T-helper 1 cell (primary cell): ENCODE measurements around the gene BRD9.
A peak's percentile ranks its signal among the peaks of the same experiment; 100 is the strongest.
"Not testable (repeated sequence)": the region's sequence is repeated elsewhere in the genome, so short reads cannot be mapped to it uniquely, and the experiment has no call there.

Experiments used
- DNase-seq, 5 donors: peaks; one replicate each; pipeline ENCODE4 v3.0.0-alpha.2; 2012 to 2020

Gene BRD9

DNA sequence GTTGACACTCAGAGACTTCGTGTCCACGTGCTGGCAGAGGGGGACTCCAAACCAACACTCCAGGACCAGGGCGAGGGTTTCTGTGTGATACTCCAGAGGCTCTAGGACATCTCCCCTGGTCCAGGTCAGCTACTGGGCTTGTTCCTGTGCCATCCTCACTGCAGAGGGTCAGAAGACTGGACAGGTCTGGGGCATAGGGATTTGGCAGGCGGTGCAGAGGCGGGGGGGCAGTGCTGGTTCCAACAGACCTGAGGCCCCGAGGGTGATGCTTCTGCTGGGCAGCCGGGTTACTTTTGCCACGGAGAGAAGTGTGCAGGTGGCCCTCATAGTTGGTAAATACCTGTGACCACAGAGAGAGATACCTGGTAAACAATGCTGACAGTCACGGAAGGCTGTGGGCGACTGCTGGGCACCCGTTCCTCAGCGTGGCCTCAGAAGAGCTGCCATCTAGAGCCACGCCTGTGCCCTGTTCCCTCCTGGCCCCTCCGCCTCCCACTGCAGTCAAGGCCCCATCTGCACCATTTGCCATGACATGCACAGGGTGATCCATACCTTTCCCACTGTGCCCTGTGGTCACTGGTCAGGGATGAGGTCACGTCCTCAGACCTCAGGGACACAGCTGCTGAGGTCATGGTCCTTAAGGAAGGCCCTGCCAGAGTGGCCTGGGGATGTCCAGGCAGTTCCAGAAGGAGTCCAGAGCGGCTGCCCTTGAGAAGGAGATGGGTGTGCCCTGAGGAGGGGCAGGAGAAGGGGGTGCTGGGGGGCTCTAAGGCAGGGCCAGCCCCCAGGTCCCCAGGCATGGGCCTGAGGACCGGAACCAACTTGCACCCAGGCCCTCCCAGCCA, 30.1 kb upstream of the BRD9 start:
- DNase-seq, result no peak

DNA sequence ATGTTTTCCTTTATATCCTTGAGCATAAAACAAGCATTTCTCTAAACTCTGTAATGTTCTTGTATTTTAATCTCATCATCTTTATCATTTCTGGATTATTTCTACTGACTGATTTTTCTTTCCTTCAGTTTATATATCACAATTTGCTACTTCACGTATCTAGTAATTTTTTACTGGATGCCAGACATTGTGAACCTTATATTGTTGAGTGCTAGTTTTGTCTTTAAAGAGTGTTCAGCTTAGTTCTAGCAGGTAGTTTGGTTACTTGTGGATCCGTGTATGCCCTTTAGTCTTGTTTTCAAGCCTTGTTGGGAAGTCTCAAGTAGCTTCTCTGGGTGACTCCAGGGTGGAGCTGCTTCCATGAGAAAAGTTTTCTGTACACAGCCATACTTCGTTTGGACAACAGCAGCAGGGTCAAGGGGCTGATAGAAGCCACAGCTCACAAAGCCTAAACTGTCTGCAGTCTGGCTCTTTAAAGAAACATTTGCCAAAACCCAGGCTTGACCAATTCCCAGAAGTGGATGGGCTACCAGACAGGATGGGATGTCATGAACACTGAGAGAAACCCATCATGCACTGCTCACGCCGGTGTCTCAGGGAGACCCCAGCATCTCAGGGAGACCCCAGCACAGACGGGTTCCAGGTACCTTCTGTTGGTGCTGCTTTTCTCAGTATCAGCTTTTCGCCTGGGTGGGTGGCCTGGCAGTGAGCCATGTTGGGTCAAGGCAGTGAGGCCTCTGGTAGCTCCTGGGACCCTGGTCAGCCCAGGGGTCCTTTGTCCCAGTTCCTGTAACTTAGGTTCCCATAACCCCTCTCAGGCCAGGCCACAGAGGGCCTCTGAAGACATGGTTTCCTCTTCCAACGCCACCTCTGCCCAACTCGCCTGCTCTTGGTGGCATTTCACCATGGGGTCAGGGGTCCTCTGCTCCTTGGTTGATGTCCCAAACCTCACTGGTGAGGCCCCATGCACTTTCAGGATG, 29.1 kb upstream of the BRD9 start:
- DNase-seq, result no peak

DNA sequence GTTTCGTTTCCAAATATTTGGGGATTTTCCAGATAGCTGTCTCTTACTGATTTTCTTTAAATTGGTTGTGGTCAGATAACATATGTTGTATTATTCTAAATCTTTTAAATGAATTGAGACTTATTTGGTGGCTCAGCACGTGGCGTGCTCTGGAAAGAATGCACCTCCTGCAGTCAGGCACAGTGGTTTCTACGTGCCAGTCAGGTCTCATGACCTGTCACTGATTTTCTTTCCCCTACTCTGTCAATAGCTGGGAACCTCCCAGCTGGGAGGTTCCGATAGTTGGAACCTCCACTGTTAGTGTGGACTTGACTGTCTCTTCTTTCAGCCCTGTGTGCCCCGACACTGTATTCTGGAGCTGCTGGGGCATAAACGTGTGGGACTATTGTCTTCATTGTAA, 27.7 kb upstream of the BRD9 start:
- no peak for DNase-seq

DNA sequence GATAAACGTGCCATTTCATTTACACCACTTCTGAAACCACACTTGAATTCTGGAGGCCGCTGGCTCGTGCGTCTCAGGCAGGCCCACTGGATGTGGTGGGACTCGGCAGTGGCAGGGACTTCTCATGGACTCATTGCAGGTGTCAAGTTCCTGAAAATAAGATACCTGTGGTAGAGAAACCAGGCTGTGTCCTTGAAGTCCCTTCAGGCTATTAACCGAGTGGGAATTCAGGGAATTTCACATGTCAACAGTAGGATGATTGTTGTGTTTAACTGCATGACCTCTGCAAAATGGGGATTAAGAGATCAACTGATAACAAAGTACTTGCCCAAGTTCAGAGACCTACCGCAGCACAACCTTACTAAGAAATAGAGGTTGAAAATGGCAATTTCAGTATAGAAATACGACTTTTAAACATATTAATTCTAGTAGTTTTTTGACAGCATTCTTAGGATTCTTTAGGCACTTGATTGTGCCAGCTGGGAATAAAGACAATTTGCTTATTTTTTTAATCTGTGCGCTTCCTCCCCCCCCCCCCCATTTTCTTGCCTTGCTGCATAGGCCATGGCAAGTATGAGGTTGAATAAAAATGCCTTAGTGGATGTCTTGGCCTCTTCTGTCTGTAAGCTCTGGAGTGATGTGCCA, 26.9 kb upstream of the BRD9 start:
- no peak for DNase-seq

DNA sequence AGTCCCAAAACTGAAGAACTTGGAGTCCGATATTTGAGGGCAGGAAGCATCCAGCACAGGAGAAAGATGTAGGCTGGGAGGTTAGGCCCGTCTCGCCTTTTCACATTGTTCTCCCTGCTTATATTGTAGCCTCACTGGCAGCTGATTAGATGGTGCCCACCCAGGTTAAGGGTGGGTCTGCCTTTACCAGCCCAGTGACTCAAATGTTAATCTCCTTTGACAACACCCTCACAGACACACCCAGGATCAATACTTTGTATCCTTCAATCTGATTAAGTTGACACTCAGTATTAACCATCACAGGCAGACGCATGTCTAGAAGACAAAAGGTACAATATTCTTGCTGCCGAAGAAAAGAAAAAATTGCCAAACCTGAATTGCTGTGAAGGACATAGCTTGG, 26.1 kb upstream of the BRD9 start:
- DNase-seq, result not testable (repeated sequence)

DNA sequence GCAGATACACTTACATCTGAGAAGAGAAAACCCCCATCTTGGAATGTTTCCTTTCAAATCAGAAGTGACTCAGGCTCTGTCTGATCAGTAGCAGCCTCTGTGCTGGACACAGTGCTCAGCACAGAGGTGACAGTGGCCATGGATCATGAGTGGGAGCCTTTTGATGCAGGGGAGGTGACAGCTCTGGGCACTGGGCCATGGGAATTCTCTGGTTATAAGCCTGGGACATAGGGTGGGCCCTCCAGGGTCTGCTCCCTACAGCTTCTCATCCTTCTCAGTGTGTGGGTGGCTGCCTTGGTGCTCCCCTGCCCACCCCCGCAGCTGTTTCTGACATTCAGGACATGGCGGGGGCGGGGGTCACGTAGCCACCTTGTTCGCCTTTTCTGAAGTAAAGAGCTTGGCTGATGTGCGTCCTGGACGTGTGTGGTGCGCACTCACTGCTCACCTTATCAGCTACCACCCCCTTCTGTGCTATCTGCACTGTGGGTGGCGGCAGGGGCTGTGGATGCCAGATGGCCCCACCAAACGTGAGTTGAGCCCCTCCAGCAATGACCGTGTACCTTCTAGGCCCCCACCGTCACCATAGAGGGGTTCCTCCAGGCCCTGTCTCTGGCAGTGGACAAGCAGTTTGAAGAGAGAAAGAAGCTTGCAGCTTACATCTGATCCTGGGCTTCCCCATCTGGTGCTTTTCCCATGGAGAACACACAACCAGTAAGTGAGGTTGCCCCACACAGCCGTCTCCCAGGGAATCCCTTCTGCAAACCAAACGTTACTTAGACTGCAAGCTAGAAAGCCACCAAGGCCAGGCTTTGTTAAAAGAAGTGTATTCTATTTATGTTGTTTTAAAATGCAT, 24.1 kb upstream of the BRD9 start:
- no peak for DNase-seq

DNA sequence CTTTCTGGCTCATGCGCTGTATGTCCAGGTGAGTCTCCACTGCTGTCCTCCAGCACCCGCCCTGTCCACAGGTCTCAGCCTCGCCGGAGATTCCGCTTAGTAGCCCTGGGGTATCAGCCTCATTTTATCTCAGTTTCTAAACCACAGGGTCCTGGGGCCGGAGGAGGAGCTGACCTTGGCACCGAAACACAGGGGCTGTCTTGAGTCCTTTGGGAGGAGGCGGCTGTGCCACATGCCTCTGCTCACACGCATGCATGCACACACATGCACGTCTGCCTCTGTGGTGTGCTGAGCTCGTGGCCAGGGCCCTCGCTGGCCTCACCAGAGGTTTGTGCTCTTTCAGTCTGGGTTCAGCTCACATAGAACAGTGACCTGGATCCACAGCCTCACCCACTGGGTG, 23.3 kb upstream of the BRD9 start:
- DNase-seq, result no peak

DNA sequence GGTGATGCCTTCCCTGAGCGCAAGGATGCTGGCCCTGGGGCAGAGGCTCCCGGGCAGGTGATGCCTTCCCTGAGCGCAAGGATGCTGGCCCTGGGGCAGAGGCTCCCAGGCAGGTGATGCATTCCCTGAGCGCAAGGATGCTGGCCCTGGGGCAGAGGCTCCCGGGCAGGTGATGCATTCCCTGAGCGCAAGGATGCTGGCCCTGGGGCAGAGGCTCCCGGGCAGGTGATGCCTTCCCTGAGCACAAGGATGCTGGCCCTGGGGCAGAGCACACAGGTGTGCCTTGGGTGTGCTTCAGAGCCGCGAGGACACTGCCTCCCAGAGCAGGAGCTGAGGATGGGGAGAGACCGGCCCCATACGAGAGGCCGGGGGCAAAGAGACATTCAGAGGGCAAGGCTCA, 22.7 kb upstream of the BRD9 start:
- not testable (repeated sequence) for DNase-seq

DNA sequence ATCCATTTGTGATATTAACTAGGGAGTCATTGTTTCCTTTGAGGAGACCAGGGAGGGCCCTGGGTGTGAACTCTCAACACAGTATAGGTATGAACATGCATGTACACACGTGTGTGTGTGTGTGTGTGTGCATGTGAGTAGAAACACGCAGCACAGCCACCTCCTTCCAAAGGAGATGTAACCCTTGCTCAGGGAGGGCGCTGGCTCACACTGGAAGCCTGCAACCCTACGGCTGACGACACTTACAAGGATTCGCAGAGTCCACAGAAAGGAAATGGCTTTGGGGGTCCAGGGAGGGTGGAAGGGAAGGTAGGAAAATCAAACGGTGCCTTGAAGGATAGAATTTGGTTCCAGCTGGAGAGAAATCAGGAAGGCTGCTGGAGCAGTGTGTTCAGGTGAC, 22.0 kb upstream of the BRD9 start:
- no peak for DNase-seq

DNA sequence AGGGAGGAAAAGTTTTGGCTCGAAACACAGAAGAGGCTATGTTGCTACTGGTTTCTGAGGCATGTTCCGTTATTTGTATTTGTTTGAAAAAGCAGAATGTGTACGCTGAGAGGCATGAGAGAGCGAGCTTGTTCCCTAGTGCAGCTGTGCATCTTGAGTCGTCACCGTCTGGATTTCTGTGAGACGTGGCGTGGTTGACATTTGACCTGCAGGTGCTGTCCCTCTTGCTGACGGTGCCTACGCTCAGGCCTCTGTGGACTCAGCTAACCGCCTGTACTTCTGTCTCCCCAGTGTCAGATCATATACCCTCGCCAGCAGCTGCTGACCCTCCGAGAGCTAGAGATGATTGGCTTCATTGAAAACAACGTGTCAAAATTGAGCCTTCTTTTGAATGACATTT, 21.6 kb upstream of the BRD9 start:
- no peak for DNase-seq

DNA sequence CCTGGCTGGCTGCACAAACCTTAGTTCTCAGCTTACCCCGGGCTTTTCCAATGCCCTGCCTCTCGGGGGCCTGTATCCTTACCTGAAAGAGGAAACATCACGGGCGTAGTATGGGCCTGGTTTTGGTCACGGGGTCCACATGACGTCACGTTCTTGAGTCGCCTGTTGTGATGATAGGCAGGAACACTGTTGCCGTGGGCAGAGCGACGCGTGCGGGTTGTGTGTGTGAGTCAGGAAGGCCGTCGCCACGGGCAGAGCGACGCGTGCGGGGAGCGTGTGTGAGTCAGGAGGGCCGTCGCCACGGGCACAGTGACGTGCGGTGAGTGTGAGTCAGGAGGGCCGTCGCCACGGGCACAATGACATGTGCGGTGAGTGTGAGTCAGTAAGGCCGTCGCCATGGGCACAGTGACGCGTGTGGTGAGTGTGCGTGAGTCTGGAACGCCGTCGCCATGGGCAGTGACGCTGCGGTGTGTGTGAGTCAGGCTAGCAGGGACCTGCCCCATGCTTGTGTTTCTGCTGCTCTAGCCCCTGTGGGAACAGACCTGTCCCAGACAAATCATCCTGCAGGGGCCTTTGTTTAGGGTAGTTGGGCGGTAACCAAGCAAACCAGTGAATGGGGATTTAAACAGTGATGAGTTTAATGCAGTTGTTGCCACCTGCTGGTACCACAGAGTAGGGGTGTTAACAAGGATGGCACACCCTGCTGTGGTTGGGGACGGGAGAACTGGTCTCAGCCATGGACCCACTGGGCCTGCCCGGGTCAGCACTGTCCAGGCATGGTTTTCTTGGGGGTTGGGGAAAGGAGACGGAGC, 19.9 kb upstream of the BRD9 start:
- peak; percentile 68 to 78 (median 74) for DNase-seq

DNA sequence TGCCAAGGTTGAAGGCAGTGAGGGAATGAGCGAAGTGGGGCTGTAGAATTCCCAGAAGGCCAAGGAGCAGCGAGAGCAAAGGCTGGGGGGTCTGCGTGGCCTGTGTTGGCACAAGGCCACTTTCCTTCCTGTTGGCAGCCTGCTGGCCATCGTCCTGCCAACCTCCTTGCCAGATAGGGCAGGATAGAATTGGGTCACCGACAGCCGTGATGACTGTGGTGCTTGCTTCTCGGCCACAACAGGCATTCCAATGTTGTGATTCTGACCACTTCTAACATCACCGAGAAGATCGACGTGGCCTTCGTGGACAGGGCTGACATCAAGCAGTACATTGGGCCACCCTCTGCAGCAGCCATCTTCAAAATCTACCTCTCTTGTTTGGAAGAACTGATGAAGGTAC, 19.0 kb upstream of the BRD9 start:
- DNase-seq, result no peak

DNA sequence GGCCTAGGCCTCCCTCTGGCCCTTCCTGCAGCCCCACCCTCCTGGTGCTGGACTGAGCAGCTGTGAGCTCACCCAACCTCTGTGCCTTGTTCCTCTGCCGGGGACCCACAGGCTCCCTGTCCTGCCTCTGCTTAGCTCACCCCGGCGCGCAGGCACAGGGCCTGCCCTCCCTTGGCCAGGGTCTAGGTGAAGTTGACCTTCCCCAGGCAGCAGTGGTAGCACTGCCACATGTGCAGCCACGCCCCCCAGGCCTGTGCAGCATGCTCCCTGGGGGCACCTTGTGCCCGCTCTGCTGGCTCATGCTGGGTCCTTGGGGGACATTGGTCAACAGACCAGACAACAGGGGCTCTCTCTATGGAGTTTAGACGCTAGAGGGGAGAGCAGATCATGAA, 18.2 kb upstream of the BRD9 start:
- DNase-seq, result no peak

DNA sequence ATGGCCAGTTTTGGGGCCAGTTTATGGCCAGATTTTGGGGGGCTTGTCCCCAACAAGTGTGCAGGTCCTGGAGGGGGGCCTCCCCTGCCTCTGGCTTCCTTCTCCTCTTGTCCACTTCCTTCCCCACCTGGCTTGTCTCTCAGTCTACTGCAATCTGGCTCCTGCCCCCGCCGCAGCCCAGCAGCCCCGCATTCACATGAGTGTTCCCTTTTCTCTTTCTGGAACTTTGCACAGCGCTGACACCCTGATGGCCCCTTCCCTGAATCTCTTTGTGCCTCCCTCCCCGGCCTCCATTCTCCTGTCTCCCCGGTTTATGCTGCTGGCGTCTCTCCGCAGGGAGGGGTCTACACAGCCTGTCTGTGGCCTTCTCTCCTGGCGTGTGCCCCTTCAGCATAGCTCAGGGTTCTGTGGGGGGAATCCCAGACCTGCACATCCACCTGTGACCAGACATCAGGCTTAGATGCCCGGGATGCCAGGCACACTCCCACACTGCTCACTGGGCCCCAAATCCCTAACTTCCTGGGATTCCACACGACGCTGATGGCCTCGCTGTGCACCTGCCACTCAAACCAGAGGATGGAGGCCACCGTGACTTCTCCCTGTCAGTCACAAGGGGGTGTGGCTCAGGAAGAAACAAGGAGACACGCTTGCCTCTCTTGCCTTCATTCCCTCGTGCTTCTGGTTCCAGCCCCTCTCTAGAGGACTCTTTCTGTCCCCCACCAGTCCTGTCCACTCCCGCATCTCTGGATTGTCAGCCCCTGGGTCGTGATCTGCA, 17.6 kb upstream of the BRD9 start:
- DNase-seq, result no peak

DNA sequence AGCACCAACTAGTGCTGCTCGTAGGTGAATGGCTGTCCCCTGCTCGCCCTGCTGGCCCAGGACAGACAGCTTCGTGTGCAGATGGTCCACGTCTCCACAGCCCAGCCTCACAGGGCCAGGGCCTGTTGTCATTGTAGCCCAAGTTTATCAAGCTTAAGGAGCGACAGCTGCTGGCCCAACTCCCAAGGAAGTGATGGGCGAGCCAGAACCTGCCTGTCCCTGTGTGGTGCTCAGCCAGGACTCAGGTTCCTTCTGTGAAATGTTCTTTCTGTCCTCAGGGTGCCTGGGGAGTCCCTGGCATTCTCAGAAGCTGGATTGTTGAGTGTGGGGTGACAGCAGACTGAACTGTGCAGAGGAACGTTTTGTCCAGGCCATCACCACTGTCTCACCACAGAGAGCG, 16.5 kb upstream of the BRD9 start:
- DNase-seq, result no peak

DNA sequence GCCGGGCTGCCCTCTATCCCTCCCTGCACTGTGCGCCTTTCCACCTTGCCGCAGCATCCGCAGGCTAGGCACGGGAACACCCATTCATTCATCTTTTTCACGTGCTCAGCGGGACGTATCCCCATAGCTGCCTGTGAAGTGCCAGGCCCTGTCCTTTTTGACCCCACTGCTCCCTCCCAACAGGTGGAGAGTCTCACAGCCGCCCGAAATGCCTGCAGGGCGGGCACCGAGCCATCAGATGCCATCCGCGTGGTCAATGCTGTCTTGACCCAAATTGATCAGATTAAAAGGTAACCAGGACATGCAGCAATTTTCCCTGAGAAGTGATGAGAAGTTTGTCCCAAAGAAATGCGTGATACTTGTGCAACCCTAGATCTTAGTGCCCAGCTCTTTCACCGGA, 15.6 kb upstream of the BRD9 start:
- no peak for DNase-seq

DNA sequence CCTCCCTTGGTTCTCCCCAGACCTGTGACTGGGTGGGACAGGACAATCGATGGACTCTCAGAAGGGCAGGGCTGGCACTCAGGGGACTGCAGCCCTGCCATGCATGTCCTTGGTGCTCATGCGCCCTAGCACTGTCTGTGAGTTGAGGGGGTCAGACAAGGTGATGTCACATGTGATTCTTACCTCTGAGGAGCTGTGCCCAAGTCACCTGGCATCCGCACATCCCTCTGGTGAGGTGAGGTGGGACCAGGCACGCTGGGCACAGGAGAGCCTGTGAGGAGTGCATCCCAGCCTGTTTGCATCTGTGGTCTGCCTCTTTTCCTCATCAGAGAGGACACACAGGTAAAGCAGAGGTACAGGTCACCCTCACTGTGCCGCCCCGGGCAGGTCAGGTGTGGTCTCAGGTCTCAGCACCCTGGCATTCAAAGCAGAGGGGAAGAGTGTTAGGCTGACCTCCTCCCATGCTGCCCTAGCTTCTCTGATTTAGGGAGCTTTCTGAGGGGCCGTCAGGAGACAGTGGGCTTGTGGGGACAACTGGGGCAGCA, 14.8 kb upstream of the BRD9 start:
- DNase-seq, result no peak

DNA sequence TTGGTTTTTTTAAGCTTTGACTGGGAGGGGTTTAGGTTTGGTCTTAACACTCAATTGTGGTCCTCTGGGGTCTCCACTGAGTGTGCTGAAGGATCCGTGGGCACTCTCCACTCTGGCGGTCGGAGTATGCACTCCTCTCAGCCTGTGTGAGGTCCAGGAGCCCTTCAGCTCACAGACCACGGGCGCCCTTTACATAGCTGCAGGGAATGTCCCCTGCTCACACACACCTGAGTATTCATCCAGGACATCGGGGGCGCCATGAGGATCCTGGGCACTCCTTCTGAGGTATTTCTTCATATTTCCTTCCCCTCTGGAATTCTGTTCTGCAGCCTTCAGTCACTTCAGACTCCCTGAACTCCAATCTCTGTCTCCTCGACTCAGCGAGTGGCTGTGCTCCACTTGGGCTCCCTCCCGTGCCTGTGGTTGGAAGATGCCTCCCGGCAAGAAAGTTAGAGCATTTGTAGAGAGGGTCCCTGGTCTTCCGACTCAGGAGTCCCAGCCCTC, 12.6 kb upstream of the BRD9 start:
- DNase-seq, result no peak

DNA sequence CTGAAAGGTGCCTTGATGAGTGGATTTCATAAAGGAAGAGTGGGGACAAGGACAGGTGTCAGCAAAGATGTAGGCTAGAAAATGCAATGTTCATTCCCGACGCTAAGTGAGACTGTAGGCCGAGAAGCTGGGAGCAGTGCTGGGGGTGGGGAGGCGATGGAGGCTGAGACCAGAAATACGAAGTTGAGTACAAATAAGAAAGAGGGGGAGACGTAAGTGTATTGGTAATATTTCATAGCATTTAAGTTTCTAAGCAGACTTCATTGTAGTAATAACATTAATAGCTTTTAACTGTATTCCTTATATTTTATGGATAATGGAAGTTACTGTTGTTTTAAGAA, 11.1 kb upstream of the BRD9 start:
- no peak for DNase-seq
